Hepatic stellate cell (primary cell): ENCODE results near the gene C14orf180.
"Not testable (repeated sequence)": the region's sequence is repeated elsewhere in the genome, so short reads cannot be mapped to it uniquely, and the experiment has no call there.

Experiments
- DNase-seq: peaks from one replicate; pipeline ENCODE4 v3.0.0; 2011; ENCODE audit warnings: low spot score

C14orf180 gene

DNA sequence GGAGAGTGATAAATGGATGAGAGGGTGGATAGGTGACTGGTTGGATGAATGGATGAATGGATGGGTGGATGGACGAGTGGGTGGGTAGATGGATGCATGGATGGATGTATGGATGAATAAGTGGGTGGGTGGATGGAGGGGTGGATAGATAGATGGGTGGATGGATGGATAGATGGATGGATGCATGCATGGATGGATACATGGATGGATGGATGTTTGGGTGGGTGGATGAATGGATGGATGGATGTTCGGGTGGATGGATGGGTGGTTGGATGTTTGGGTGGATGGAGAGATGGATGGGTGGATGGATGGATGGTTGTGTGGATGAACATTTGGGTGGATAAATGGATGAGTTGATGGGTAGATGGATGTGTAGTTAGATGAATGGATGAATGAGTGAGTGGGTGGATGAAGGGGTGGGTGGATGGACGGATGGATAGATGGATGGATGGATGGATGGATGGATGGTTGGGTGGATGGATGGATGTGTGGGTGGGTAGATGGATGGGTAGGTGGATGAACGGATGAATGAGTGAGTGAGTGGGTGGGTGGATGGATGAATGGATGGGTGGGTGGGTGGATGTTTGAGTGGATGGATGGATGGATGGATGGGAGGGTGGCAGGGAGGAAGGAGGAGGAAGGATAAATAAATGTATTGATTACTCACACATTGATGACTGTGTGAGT is 34.7 kb downstream of the C14orf180 start:
- DNase-seq = no peak

GRCh38 chr14:104624939-104625338 is 45.4 kb downstream of the C14orf180 start:
- no peak for DNase-seq

- no peak for DNase-seq
Observed at GRCh38 chr14:104632781-104633180, 53.2 kb downstream of the C14orf180 start.

GRCh38 chr14:104633276-104634137 is 53.9 kb downstream of the C14orf180 start:
- no peak for DNase-seq

GRCh38 chr14:104634138-104634760 is 54.7 kb downstream of the C14orf180 start:
- no peak for DNase-seq

DNA sequence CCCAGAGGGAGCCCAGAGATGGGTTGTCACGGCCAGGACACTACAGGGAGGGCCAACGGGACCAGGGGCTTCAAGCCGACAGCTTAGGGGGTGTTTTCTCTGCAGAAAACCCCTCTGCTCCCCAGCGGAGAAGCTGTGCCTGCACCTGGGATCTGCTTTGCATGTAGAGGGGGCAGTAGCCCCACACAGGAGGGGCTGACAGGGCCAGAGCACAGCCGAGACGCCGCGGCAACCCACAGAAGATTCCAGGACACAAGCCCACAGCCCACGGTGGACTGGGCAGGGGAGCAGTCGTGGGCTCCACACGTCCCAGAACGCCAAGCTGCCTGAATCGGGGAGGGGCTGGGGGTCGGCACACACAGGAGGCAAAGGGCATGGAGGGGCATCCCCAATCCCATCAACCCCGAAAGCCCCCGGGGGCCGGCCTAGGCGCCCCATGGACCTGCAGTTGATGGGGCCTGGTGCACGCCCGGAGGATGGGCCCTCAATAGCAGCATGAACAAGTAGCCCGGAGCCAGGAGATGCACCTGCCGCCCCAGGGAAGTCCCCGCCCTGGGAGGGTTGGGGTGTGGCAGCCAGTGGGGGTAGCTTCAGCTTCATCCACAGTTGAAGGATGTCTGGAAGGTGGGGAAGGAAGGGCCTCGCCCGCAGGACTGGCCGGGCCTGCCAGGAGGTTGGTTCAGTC is 55.5 kb downstream of the C14orf180 start:
- no peak for DNase-seq

- no peak for DNase-seq
Observed at GRCh38 chr14:104635717-104636116, 56.2 kb downstream of the C14orf180 start.

DNA sequence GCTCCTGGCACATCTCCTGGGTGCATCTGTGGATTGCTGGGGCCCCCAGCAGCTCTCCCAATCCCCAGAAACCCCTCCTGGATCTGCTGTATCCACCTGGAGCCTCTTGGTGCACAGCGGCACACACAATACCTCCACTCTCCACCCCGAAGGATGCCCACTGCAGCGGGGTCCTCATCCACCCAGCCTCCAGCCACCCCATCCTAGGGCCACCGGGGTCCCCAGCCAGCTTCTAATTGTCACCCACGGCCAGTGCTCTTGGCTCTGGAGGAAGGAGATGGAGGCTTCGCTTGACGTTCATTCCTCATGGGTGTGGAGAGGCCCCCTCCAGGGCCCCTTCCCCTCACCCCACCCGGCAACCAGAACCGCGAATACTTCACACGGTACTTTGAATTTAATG is 56.6 kb downstream of the C14orf180 start:
- no peak for DNase-seq

DNA sequence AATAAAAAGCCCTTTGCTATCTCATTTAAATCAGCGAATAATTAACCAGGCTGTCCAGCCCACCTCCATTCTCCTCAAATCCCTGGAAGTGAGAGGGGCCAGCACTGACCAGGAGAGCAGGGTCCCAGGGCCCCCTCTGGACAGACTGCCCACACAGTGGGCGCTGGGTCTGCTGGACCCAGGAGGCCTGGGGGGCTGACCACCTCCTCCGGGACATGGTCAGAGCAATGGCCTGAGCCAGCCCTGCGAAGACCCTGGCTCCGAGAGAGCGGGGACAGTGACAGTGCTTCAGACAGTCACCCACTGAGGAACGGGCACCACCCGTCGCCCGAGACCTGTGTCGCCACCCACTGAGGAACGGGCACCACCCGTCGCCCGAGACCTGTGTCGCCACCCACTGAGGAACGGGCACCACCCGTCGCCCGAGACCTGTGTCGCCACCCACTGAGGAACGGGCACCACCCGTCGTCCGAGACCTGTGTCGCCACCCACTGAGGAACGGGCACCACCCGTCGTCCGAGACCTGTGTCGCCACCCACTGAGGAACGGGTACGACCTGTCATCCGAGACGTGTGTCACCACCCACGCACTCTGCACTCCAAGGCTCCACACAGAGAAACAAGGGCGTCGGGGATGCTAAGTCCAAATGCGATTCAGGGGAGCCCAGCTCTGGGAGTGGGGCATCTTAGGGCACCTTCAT is 57.4 kb downstream of the C14orf180 start:
- DNase-seq = not testable (repeated sequence)

DNA sequence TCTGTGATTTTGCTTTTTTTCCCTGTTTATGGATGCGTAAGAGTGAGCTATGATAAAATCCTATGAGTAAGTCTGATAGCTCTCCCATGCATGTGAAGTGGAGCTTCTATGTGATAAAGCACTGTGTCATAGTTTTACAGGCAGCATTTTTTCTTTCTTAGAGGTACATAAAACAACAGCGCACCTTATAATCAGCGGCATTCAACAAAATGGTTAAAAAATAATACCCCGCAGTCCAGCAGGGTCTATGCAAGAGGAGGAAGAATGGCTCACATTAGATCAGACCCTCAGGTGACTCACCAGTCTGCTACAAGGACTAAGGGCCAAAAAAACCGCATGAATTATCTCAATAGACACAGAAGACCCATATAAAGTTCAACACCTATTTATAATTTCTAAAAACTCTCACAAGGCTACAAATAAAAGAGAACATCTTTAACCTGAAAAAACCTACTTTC is 58.0 kb downstream of the C14orf180 start:
- no peak for DNase-seq

- DNase-seq = no peak
Observed at GRCh38 chr14:104638190-104638589, 58.6 kb downstream of the C14orf180 start.

DNA sequence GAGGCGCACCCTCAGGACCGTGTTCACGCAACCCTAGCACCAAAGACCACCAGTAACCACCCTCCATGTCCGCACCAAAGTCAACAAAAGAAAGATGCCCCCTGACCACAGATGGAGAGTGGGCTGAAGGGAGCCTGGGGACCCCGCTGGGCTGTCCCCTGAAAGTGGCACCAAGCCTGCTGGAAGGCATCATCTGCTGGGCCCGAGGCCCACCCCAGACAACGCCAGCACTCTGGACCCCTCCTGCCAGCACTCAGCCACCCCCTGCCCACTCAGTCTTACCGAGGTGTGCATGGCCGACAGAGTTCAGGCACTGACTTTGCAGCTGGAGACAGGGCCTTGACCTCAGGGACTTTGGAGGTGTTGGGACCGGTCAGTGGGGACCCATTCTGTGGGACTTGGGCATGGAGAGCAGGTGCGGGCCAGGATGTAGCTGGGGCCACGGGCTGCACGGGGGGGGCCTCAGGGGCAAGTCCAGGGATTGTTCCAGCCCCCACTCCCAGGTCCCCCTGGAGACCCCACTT is 59.4 kb downstream of the C14orf180 start:
- no peak for DNase-seq

DNA sequence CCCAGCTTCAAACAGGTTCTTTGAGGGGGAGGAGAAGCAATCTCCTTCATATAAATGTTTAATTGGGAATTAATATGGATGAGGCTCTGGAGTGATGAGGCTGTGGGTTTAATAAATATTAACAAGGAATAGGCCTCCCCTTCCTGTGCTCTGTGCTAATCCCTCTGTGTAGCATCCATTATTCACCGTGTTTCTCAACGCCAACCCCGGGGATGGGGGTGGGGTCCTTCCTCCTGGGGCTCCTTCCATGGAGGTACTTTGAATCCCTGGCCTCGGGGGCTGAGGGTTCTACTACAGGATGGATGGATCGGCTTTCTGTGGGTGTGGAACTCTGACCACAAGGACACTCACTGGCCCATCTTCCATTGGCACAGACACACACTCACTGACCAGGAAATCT is 59.9 kb downstream of the C14orf180 start:
- DNase-seq = no peak
